GM21576 (cell line): ENCODE results near the gene TIAL1.
"Not testable (repeated sequence)": the region's sequence is repeated elsewhere in the genome, so short reads cannot be mapped to it uniquely, and the experiment has no call there.

Experiments
- ATAC-seq: cut with Tn5 transposase; IDR thresholded peaks from one replicate; pipeline ENCODE4 v1.9.1; 2021; ENCODE audit warnings: mild to moderate bottlenecking, moderate library complexity; ENCODE audit not compliant: unreplicated experiment

TIAL1 gene

GRCh38 chr10:119614686-119615085 lies 17.9 kb upstream of the TIAL1 start:
- no peak for ATAC-seq

DNA sequence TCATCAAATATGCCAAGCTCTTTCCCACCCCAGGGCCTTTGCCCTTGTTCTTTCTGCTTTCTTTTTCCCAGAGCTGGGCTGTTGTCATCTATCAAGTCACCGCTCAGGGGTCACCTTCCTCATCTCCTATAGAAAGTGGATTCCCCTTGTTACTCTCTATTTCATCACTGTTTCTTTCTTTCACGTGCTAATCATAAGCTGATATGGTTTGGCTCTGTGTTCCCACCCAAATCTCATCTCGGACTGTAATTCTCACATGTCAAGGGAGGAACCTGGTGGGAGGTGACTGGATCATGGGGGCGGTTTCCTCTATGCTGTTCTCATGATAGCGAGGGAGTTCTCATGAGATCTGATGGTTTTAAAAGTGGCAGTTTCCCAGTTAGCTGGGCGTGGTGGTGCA lies 17.0 kb upstream of the TIAL1 start:
- ATAC-seq: no peak

DNA sequence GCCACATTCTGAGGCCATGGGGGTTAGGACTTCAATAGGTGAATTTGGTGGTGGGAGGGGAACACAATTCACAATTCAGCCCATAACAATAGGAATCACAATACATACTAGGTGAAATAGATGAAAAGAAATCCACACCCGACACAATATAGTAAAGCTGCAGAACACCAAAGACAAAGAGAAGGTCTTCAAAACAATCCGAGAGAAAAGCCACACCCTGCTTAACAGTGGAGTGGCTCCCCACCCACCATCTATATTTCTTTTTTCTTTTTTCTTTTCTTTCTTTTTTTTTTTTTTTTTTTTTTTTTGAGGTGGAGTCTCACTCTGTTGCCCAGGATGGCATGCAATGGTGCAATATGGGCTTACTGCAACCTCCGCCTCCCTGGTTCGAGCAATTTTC lies 14.7 kb upstream of the TIAL1 start:
- no peak for ATAC-seq

DNA sequence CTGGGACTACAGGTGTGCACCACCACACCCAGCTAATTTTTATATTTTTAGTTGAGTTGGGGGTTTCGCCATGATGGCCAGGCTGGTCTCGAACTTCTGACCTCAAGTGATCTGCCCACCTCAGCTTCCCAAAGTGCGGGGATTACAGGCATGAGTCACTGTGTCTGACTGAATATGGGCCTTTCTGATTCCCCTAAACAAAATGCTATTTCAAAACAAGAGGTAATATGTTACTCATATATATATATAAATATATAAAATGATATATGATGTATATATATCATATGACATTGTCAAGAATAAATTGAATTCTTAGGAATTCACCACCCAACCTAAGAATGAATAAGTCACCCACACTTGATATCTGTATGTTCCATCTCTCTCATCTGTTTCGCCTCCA lies 12.8 kb upstream of the TIAL1 start:
- ATAC-seq: no peak

GRCh38 chr10:119608316-119609155 lies 11.8 kb upstream of the TIAL1 start:
- ATAC-seq: no peak

- ATAC-seq: no peak
Observed at GRCh38 chr10:119604468-119604867, 7.7 kb upstream of the TIAL1 start.

DNA sequence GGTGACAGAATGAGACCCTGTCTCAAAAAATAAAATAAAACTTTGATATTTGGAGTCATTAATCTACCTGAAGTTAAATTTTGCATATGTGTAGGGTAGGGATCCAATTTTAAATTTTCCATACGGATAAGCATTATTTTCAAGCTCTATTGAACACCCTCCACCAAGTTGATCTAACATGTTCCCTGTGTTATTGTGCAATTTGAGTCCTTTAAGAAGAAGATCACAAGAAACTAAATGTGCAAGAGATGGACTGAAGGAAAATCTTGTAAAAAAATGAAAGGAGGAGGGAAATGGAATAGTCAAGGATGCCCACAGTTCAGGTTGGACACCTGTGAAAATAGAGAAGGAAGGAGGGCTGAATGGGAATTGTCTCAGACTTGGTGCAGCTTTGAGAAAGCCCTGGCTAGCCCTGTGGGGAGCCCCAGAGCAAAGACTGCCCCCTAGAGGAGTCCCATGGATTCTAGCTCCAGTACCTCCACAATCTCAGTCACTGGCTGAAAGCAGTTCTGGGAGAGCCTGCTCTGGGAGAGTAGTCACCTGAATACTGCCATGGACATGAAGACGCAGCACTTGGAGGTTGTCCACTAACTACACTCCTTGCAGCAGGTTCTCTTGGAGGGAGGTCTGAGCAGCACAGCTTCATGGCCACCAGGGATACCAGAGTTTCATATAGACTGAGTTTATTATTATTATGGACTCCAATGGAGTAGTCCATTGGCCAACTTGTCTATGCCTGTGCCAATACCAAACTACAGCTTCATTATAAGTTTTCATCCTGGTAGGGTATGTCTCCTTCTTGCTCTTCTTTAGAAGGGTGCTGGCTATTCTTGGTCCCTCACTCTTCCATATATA lies 5.7 kb upstream of the TIAL1 start:
- ATAC-seq: no peak

DNA sequence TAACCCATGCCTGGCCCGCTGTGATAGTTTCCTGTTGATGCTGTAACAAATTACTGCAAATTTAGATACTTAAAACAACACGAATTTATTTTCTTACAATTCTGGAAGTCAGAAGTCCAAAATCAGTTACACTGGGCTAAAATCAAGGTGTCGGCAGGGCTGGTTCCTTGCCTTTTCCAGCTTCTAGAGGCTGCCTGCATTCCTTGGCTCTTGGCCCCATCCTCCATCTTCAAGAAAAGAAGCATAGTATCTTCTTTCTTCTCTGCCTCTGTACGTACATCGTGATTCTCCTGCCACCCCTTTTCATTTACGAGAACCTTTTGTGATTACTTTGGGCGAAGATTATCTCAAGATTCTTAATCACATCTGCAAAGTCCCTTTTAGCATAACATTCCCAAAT lies 1.6 kb upstream of the TIAL1 start:
- no peak for ATAC-seq

- ATAC-seq: peak; percentile 16
Observed at GRCh38 chr10:119597405-119598186, 832 bp upstream of the TIAL1 start.

DNA sequence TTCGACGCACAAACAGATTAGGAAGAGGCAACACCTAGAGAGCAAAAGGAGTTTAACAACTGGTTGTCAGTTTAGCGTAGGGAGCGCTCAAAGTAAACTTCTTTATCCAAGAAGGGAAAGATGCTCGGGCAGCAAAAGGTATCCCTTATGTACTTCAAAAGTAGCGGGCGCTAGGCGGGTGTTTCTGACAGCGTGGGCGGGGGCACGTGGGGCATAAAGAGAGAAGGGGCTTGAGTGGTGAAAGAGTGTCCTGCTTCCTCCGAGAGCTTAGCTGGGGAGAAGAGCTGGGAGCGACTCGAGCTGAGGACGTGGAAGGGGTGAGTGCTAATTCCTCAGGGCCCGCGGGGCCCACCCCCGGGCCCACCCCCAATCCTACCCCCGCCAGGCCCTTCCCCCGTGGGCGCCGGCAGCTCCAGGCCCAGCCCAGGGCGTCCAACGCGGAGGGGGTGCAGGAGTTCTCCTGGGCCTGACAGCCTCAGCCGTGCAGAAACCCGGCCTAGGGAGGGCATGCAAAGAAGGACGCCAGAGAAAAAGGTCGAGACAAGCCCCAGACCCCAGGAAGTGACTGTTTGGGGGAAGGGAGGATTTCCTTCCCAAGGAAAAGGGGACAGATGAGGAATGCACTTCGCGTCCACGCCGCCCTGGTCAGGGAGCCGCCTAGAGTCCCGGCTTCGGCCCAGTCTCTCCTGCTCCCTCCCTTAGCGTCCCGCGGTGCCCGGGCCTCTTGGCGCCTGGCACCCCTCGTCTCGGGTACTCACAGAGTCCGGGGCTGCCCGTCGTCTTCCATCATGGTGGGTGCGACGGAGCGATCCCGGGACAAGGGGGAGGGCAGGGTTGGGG lies 868 bp downstream of the TIAL1 start:
- ATAC-seq: peak; percentile 1

- ATAC-seq: no peak
Observed at GRCh38 chr10:119595134-119595675, 1.6 kb downstream of the TIAL1 start.

- no peak for ATAC-seq
Observed at GRCh38 chr10:119588071-119588470, 8.7 kb downstream of the TIAL1 start.

DNA sequence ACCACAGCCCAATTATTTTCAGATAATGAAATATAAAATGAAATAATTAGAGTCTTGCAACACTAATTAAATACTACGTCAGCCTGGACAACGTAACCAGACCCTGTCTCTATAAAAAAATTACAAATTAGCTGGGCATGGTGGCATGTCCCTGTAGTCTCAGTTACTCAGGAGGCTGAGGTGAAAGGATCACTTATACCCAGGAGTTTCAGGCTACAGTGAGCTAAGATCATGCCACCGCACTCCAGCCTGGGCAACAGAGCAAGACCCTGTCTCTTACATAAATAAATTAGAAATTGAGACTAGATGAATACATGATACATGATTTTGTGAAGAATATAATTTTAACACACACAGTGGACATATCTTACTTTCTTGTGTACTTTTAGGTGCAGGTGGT lies 18.4 kb downstream of the TIAL1 start:
- ATAC-seq: no peak

GRCh38 chr10:119575991-119576390 lies 20.8 kb downstream of the TIAL1 start:
- ATAC-seq: no peak

DNA sequence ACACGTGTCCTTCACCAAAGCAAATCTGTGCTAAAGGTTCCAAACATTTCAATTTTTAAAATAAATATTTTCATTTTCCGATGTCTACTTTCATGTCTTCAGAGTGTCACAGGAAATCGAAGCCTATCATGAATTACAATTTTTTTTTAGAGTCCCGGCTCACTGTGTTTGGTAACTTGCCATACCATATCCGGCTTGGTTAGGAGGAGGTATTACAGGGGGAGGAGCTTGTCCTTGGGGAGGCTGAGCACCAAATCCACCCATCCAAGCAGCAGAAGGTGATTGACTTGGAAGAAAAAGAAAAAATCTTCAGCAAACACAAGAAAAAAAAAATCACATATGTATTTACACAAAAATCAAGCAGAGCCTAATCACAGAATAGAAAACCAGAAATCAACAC lies 21.3 kb downstream of the TIAL1 start:
- no peak for ATAC-seq

- no peak for ATAC-seq
Observed at GRCh38 chr10:119567978-119568377, 28.8 kb downstream of the TIAL1 start.

DNA sequence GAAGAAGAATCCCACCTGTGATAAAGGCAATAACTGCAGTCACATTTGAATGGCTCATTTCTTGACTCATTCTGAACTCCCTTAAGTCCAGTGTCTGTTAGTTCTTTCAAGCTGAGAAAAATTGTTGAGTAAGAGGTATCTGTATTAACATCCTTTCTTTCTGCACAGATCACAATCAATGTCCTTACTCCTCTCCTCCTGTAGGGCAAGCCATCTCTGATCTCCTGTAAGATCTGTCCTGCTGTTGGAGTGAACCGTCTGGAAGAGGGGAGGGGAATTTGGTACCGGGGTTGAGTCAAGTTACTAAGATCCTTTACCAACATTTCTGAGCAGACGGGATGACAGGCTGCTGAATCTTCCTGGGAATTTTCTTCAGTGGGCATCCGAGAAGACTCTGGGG lies 34.7 kb downstream of the TIAL1 start:
- ATAC-seq: no peak

DNA sequence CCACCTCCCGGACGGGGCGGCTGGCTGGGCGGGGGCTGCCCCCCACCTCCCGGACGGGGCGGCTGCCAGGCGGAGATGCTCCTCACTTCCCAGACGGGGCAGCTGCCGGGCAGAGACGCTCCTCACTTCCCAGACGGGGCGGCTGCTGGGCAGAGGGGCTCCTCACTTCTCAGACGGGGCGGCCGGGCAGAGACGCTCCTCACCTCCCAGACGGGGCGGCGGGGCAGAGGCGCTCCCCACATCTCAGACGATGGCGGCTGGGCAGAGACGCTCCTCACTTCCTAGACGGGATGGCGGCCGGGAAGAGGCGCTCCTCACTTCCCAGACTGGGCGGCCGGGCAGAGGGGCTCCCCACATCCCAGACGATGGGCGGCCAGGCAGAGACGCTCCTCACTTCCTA lies 37.3 kb downstream of the TIAL1 start:
- ATAC-seq: not testable (repeated sequence)

DNA sequence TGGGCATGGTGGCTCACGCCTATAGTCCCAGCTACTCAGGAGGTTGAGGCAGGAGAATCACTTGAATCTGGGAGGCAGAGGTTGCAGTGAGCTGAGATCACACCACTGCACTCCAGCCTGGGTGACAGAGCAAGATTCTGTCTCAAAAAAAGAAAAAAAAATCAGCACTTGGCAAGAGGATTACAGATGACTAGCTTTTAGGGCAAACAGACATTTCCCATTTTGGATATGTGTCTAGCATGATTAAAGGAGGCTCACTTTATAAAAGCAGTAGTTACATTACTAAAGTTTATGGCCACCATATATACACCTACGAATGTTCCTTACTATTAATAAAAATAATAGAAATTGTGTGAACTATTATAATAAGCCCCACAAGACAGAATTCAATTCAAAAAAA lies 40.7 kb downstream of the TIAL1 start:
- ATAC-seq: not testable (repeated sequence)

- no peak for ATAC-seq
Observed at GRCh38 chr10:119555178-119555784, 41.5 kb downstream of the TIAL1 start.
